NCI-H2227 (cell line): ENCODE results near the gene IL10RB.
"Not testable (repeated sequence)": the region's sequence is repeated elsewhere in the genome, so short reads cannot be mapped to it uniquely, and the experiment has no call there.

Source experiments
- DNase-seq: peaks from one replicate; lab custom pipeline; 2025; ENCODE audit not compliant: unreplicated experiment; lab: John Stamatoyannopoulos, UW

The IL10RB gene

GRCh38 chr21:33300701-33301631 is 34.8 kb downstream of the IL10RB start:
- DNase-seq: no peak

DNA sequence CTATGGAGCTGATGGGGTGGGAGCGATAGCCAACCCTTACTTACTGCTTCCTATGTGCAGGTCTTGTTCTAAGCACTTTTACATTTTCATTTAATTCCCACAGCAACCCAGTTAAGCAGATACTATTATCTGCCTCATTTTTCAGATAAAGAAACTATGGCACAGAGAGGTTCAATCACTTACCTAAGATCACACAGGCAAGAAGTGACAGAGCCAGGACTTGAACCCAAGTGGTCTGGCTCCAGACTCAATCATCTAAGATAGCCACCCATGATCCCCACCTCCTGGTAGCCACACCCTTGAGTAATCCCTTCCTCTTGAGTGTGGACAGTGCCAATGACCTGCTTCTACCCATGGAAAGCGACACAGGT is 35.5 kb downstream of the IL10RB start:
- no peak for DNase-seq

- no peak for DNase-seq
Measured at GRCh38 chr21:33302055-33302454, 35.9 kb downstream of the IL10RB start.

- no peak for DNase-seq
Measured at GRCh38 chr21:33302796-33303195, 36.6 kb downstream of the IL10RB start.

GRCh38 chr21:33305344-33305671 is 39.1 kb downstream of the IL10RB start:
- no peak for DNase-seq

DNA sequence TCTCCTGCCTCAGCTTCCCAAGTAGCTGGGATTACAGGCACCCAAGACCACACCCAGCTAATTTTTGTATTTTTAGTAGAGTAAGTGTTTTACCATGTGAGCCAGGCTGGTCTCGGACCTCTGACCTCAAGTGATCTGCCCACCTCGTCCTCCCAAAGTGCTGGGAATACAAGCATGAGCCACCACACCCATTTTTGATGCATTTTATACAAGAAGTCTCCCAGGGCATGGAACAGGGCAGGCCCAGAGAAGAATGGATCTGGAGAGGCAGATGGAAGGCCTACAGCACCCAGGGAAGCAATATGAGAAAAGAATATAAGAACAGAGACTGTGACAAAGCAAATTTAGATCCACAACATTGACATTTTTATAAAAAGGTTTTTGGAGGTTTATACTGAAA is 39.8 kb downstream of the IL10RB start:
- no peak for DNase-seq

GRCh38 chr21:33308586-33309490 is 42.7 kb downstream of the IL10RB start:
- peak; percentile 39 for DNase-seq

DNA sequence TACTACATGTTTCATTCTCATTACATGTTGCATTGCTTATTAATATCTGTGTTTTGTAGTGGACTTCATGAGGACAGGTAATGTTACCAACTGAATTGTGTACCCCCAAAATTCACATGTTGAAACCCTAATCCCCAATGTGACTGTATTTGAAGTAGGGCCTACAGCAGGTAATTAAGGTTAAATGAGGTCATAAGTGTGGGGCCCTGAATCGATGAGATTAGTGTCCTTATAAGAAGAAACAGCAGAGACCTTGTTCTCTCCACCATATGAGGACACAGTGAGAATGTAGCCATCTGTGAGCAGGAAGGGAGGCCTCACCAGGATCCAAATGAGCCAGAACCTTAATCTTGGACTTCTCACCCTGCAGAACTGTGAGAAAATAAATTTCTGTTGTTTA is 43.6 kb downstream of the IL10RB start:
- DNase-seq: no peak

DNA sequence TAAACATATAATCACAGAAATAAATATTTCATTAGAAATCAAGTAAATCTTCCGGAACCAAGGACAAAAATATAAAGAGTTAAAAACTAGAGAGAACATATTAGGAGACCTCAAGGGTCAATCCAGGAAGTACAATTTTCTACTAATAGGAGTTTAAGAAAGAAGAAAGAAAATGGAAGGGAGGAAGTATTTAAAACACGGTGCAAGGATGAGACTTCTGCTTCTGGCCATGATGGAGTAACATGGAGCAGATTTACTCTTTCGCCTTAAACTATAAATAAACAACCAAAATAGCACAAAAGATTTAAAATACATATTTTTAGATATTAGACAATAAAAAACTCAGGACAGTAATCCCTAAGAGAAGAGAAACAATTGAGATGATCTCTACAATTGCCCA is 46.0 kb downstream of the IL10RB start:
- no peak for DNase-seq

GRCh38 chr21:33313183-33313582 is 47.0 kb downstream of the IL10RB start:
- no peak for DNase-seq

DNA sequence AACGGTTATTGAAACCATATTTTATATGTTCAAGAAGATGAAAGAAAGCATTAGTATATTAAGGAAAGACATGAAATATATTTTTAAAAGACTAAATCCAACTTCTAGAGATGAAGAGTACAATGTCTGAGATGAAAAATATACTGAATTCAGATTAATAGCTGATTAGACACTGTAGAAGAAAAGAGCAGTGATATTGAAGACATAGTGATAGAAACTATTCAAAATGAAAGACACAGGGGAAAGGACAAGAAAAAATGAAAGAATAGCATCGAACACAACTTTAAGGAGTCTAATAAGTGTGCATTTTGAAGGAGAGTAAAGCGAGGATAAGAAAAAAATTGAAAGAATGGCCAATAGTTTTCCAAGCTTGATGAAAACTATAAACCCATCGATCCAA is 47.4 kb downstream of the IL10RB start:
- DNase-seq: no peak

GRCh38 chr21:33314111-33314510 is 47.9 kb downstream of the IL10RB start:
- DNase-seq: no peak

- DNase-seq: no peak
Measured at GRCh38 chr21:33315946-33316710, 50.0 kb downstream of the IL10RB start.

DNA sequence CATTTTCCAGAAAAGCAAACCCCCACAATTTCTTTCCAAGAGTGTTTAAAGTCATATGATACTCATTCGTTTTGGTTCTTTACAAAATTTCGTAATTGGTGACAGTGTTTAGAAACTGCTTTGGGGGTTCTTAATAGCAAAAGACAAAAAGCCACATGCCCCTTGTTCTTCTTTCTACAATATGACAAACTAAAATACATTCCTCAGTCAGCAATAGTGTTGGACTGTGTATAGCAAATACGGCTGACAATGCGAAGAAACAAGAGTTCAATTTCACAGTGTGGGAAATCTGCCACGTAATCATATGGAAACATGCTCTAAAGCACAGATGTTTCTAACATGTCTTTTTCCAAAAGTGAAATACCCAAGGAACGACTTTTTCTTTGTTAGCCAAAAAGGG is 51.0 kb downstream of the IL10RB start:
- no peak for DNase-seq

GRCh38 chr21:33317786-33318486 is 51.8 kb downstream of the IL10RB start:
- DNase-seq: peak; percentile 37

DNA sequence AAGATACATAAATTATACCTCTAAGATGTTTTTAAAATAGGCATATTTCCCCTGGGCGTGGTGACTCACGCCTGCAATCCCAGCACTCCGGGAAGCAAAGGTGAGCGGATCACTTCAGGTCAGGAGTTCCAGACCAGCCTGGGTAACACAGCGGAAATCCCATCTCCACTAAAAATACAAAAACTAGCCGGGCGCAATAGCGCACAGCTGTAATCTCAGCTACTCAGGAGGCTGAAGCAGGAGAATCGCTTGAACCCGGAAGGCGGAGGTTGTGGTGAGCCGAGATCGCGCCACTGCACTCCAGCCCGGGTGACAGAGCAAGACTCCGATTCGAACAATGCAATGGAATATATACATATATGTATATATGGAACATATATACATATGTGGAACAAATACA is 54.8 kb downstream of the IL10RB start:
- DNase-seq: not testable (repeated sequence)

DNA sequence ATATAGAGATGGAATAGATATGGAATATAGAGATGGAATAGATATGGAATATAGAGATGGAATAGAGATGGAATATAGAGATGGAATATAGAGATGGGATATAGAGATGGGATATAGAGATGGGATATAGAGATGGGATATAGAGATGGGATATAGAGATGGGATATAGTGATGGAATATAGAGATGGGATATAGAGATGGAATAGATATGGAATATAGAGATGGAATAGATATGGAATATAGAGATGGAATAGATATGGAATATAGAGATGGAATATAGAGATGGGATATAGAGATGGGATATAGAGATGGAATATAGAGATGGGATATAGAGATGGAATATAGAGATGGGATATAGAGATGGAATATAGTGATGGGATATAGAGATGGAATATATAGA is 57.4 kb downstream of the IL10RB start:
- DNase-seq: not testable (repeated sequence)

DNA sequence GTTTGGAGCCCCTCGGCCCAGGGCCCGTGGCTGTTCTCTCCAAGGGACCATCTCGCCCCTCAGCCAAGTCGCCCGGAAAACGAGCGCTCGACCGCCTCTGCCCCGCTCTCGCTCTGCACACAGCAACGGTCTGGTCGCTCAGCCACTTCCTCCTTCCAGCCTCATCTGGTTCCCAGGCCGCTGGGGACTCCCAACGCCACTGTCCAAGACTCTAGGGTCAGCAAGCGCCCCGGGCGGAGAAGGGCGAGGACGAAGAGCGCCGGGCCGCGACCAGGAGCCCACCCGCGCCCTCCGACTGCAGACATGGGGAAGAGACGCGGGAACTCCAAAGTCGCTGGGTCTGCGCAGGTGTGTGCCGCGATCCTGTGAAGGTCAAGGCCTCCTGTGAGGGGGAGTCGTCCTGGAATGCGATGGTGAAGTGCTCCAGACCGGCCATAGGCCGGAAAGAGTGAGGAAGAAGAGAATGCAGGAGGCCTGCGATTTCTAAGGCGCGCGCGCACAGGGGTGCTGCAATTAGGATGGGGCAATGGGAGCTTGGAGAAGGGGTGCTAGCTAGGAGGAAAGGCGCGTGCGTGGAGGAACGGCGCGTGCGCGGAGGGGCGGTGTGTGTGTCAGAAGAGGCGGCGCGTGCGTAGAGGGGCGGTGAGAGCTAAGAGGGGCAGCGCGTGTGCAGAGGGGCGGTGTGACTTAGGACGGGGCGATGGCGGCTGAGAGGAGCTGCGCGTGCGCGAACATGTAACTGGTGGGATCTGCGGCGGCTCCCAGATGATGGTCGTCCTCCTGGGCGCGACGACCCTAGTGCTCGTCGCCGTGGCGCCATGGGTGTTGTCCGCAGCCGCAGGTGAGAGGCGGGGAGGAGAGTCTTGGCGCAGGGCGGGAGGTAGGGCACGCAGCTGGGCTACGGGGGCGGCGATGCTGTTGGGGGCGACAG is 58.4 kb downstream of the IL10RB start, which contains the start of gene IFNAR1:
TSS of gene IFNAR1 (plus strand) at position 680 of the 931 bp plus-strand sequence. CDS start at position 766, 86 bp downstream.
- DNase-seq: peak; percentile 98
